SK-N-SH (cell line): ENCODE data around the gene RNU7-1. TPM values are rescaled to one million over a fixed set of nuclear protein-coding genes. Genes with fewer than 3 reads are reported as not detected.

Experiments used
- CTCF ChIA-PET: fragments of 300-600, 350-600 bp; formaldehyde crosslinking; extraction: SDS; loops from one replicate; lab custom pipeline; 2021; lab: Yijun Ruan, JAX
- POLR2A ChIA-PET: fragments of 350-600 bp; sonication (Branson Sonifier 250); formaldehyde crosslinking; extraction: SDS; loops from one replicate; lab custom pipeline; 2020; ENCODE audit warnings: antibody characterized with exemption, inconsistent platforms; lab: Yijun Ruan, JAX
- DNase-seq: peaks from one replicate; pipeline ENCODE4 v3.0.0; 2012
- H2AFZ ChIP-seq: fragments of 200-600 bp; sonication (generic); 2 replicates; pipeline ENCODE4 v1.8.1; 2016; ENCODE audit warnings: antibody characterized with exemption, mild to moderate bottlenecking, low read depth
- H3F3A ChIP-seq: fragments of 200-600 bp; sonication (generic); replicated peaks from 2 replicates; pipeline ENCODE3; 2016; ENCODE audit warnings: antibody characterized with exemption, mild to moderate bottlenecking; ENCODE audit not compliant: insufficient read depth
- H3K27ac ChIP-seq, 2 experiments: fragments of 200-500 bp in 1 of 2; fragments of 200-600 bp in 1 of 2; sonication (Bioruptor generic) in 1 of 2; sonication (generic), shearing (Covaris generic) in 1 of 2; 2 replicates each; pipeline versions ENCODE4 v1.5.1 to v1.6.1; 2014 to 2016; ENCODE audit warnings: low read depth in 2 of 2, inconsistent platforms in 1 of 2, low read length in 1 of 2, mild to moderate bottlenecking in 1 of 2, mixed read lengths in 1 of 2
- H3K27me3 ChIP-seq: fragments of 200-600 bp; sonication (generic), shearing (Covaris generic); 2 replicates; pipeline ENCODE4 v1.6.1; 2016; ENCODE audit warnings: mixed run types; ENCODE audit not compliant: insufficient read depth
- H3K36me3 ChIP-seq, 2 experiments: fragments of 200-500 bp in 1 of 2; fragments of 200-600 bp in 1 of 2; sonication (Bioruptor generic) in 1 of 2; sonication (generic) in 1 of 2; replicated peaks in 1 of 2; 2 replicates each; pipeline versions ENCODE3 to v1.5.1; 2014 to 2016; ENCODE audit warnings: low read length in 1 of 2, mild to moderate bottlenecking in 1 of 2; ENCODE audit not compliant: insufficient read depth in 2 of 2, control insufficient read depth in 1 of 2
- H3K4me1 ChIP-seq, 2 experiments: fragments of 200-500 bp in 1 of 2; fragments of 200-600 bp in 1 of 2; sonication (Bioruptor generic) in 1 of 2; sonication (generic), shearing (Covaris generic) in 1 of 2; 2 replicates each; pipeline versions ENCODE4 v1.5.1 to v1.6.1; 2014 to 2016; ENCODE audit warnings: low read depth in 1 of 2, low read length in 1 of 2, mixed run types in 1 of 2; ENCODE audit not compliant: insufficient read depth in 2 of 2, control insufficient read depth in 1 of 2
- H3K4me2 ChIP-seq: fragments of 200-600 bp; sonication (generic), shearing (Covaris generic); 2 replicates; pipeline ENCODE4 v1.6.1; 2017; ENCODE audit warnings: mixed run types
- H3K4me3 ChIP-seq, 2 experiments: fragments of 200-500 bp in 1 of 2; fragments of 200-600 bp in 1 of 2; sonication (Bioruptor generic) in 1 of 2; sonication (generic), shearing (Covaris generic) in 1 of 2; 2 replicates each; pipeline versions ENCODE4 v1.5.1 to v1.8.1; 2014 to 2016; ENCODE audit warnings: low read depth in 2 of 2, inconsistent platforms in 1 of 2, low read length in 1 of 2, mild to moderate bottlenecking in 1 of 2, mixed read lengths in 1 of 2, moderate library complexity in 1 of 2
- H3K79me2 ChIP-seq: fragments of 200-600 bp; sonication (generic); 2 replicates; pipeline ENCODE4 v1.8.1; 2017; ENCODE audit warnings: mild to moderate bottlenecking; ENCODE audit not compliant: insufficient read depth
- H3K9ac ChIP-seq: fragments of 200-600 bp; sonication (generic); 2 replicates; pipeline ENCODE4 v1.6.1; 2017; ENCODE audit warnings: mixed run types
- H3K9me2 ChIP-seq: fragments of 200-600 bp; sonication (generic); 2 replicates; pipeline ENCODE4 v1.6.1; 2017; ENCODE audit warnings: mixed run types
- H3K9me3 ChIP-seq: fragments of 200-600 bp; sonication (generic); 2 replicates; pipeline ENCODE4 v1.6.1; 2017; ENCODE audit warnings: mixed run types, mild to moderate bottlenecking, moderate library complexity
- H4K20me1 ChIP-seq: fragments of 200-600 bp; sonication (generic); 2 replicates; pipeline ENCODE4 v1.6.1; 2017; ENCODE audit warnings: mild to moderate bottlenecking, mixed run types; ENCODE audit not compliant: insufficient read depth
- CTCF ChIP-seq: fragments of 200-600 bp; sonication (generic); IDR thresholded peaks from 2 replicates; pipeline ENCODE4 v1.6.1; 2017; ENCODE audit warnings: antibody characterized with exemption, mild to moderate bottlenecking, moderate library complexity
- EZH2phosphoT487 ChIP-seq: fragments of 200-600 bp; sonication (generic); IDR thresholded peaks from 2 replicates; pipeline ENCODE4 v1.6.1; 2017; ENCODE audit warnings: low read depth, mixed run types, mild to moderate bottlenecking, antibody characterized with exemption, moderate library complexity, borderline replicate concordance
- JUND ChIP-seq: IDR thresholded peaks from 2 replicates; pipeline ENCODE4 v1.4.0; 2012
- NRF1 ChIP-seq: IDR thresholded peaks from 2 replicates; pipeline ENCODE4 v1.6.1; 2012; ENCODE audit warnings: low read depth, mild to moderate bottlenecking, low read length
- PBX3 ChIP-seq: IDR thresholded peaks from 2 replicates; pipeline ENCODE4; 2012
- POLR2AphosphoS5 ChIP-seq: IDR thresholded peaks from 2 replicates; pipeline ENCODE4 v1.6.1; 2012; ENCODE audit warnings: low read depth, low read length
- RCOR1 ChIP-seq: fragments of 150-350 bp; IDR thresholded peaks from 2 replicates; pipeline ENCODE4 v1.6.1; 2017; ENCODE audit warnings: antibody characterized with exemption, low read length
- SMC3 ChIP-seq: IDR thresholded peaks from 2 replicates; pipeline ENCODE4 v1.6.1; 2012; ENCODE audit warnings: low read depth, low read length, improper control_type of control experiment
- TCF12 ChIP-seq: IDR thresholded peaks from 2 replicates; pipeline ENCODE4 v1.4.0; 2012
- WGBS: methylation state at CpG from one replicate; pipeline ENCODE4 v1.1.6; 2017; ENCODE audit warnings: low lambda C conversion rate; 5-methylcytosine and 5-hydroxymethylcytosine counted together
- polyA plus RNA-seq, 3 experiments: library from polyadenylated mRNA; depleted of rRNA; stranded (reverse); fragments of >200 nt; gene quantifications; 2 replicates each; pipeline ENCODE4 v1.2.3, GENCODE V29; 2012

RNU7-1 gene
- polyA plus RNA-seq, 1 of the 3 experiments (the other 2 are of a cell fraction): not detected

- ChIA-PET POLR2A (interaction anchor here (1.0 to 7.3 kb wide), 5 partner anchors 8 to 57 kb away, joined by 3 to 82 read pairs (median 4); partner anchors contain the start of genes C12orf57, ENO2, RNU7-1 and SPSB2), CTCF (interaction anchor here (1.5 to 6.7 kb wide), 4 partner anchors 8 to 60 kb away, joined by 3 to 33 read pairs (median 12); partner anchors contain the start of genes C12orf57 and RNU7-1)
- peaks cover 57% of the 10 kb centered on the region for H4K20me1 ChIP-seq
- TF ChIP-seq CTCF (no peak), JUND (no peak), TCF12 (no peak)
- H3K79me2 ChIP-seq: peaks cover 83% of the 10 kb centered on the region
- H3F3A ChIP-seq: peaks cover 34% of the 10 kb centered on the region
- no peak for DNase-seq
- no peaks in the 10 kb centered on the region for H3K9me3 ChIP-seq
- peak overlapping the region; percentile 82 to 87 for H3K4me3 ChIP-seq
- H3K9ac ChIP-seq: peak overlapping the region; percentile 94
- H3K27me3 ChIP-seq: no peaks in the 10 kb centered on the region
- H3K9me2 ChIP-seq: no peaks in the 10 kb centered on the region
- peak overlapping the region; percentile 95 for H3K4me2 ChIP-seq
- H2AFZ ChIP-seq: no peak overlapping the region
- H3K27ac ChIP-seq: peak overlapping the region; percentile 50 to 76; a peak in 3 of 4 replicates
- H3K36me3 ChIP-seq: peaks cover 21 to 39% of the 10 kb centered on the region in 2 experiments
- H3K4me1 ChIP-seq: peaks cover 33 to 34% of the 10 kb centered on the region in 2 experiments
- WGBS: 66% methylated on average over 7 of the region's 7 CpGs
Observed at GRCh38 chr12:6929466-6930452, 13.9 kb upstream of the RNU7-1 start.

- H3K79me2 ChIP-seq: peaks cover 79% of the 10 kb centered on the region
- H3K4me1 ChIP-seq: peaks cover 11 to 20% of the 10 kb centered on the region in 2 experiments
- DNase-seq: no peak
- no peaks in the 10 kb centered on the region for H3K9me3 ChIP-seq
- CTCF ChIA-PET: interaction anchor here (0.9 to 9.2 kb wide), 3 partner anchors 9 to 60 kb away, joined by 3 to 134 read pairs (median 33); partner anchors contain the start of genes C12orf57 and RNU7-1
- H3K27ac ChIP-seq: peak overlapping the region in 1 of 2 experiments; percentile 15; a peak in 1 of 4 replicates
- H3K27me3 ChIP-seq: no peaks in the 10 kb centered on the region
- H2AFZ ChIP-seq: no peak overlapping the region
- H4K20me1 ChIP-seq: peaks cover 57% of the 10 kb centered on the region
- TF ChIP-seq EZH2phosphoT487 (no peak), PBX3 (no peak), JUND (no peak), NRF1 (no peak), POLR2AphosphoS5 (no peak), RCOR1 (no peak), SMC3 (no peak)
- TF ChIP-seq, all 33 proteins: peak for 0
- Histone ChIP-seq H3K4me2 (no peak overlapping the region), H3K36me3 (peaks cover 42 to 58% of the 10 kb centered on the region in 2 experiments), H3K4me3 (no peak overlapping the region), H3K9me2 (no peaks in the 10 kb centered on the region), H3K9ac (no peak overlapping the region; the same call in 1 of the 2 replicates), H3F3A (peaks cover 23% of the 10 kb centered on the region)
- POLR2A ChIA-PET: interaction anchor here (1.2 to 2.2 kb wide), 2 partner anchors 11 kb away, joined by 3 to 8 read pairs; partner anchors contain the start of genes C12orf57 and RNU7-1
- WGBS: 93% methylated on average over 1 of the region's 1 CpG
Observed at GRCh38 chr12:6932766-6933165, 10.8 kb upstream of the RNU7-1 start.
